Esophagus squamous epithelium (tissue), 5 donors: ENCODE results near the gene CDH13. TPM values are rescaled to one million over a fixed set of nuclear protein-coding genes. Genes with fewer than 3 reads are reported as not detected.

Source experiments
- DNase-seq: peaks from one replicate; lab custom pipeline; 2025; lab: John Stamatoyannopoulos, UW
- H3K27ac ChIP-seq, 4 donors: fragments of 200-600 bp; sonication (generic); one replicate each; pipeline ENCODE4 v1.5.1; 2016 to 2019; ENCODE audit warnings: mild to moderate bottlenecking in 1 of 4
- H3K27me3 ChIP-seq, 4 donors: fragments of 200-600 bp; sonication (generic); 1 replicate in 3 of 4; 2 replicates in 1 of 4; pipeline versions ENCODE4 v1.5.1 to v1.6.0; 2017 to 2021; ENCODE audit warnings: antibody characterized with exemption in 1 of 4
- H3K36me3 ChIP-seq, 3 donors: fragments of 200-600 bp; sonication (generic); one replicate each; pipeline ENCODE4 v1.5.1; 2016 to 2019
- H3K4me1 ChIP-seq, 3 donors: fragments of 200-600 bp; sonication (generic); one replicate each; pipeline ENCODE4 v1.5.1; 2017 to 2019
- H3K4me3 ChIP-seq, 4 donors: fragments of 200-600 bp; sonication (generic); 1 replicate in 3 of 4; 2 replicates in 1 of 4; pipeline ENCODE4 v1.5.1; 2016 to 2019; ENCODE audit warnings: mild to moderate bottlenecking in 2 of 4, moderate library complexity in 1 of 4
- H3K9me3 ChIP-seq, 3 donors: fragments of 200-600 bp; sonication (generic); one replicate each; pipeline ENCODE4 v1.5.1; 2016 to 2019
- POLR2A ChIP-seq, 4 donors: fragments of 450-650 bp; IDR thresholded peaks; one replicate each; pipeline ENCODE4 v1.6.1; 2017; ENCODE audit warnings: antibody characterized with exemption in 4 of 4, mild to moderate bottlenecking in 4 of 4, moderate library complexity in 3 of 4
- WGBS, 2 donors: methylation state at CpG; one replicate each; pipeline ENCODE4 v1.1.5; 2018; 5-methylcytosine and 5-hydroxymethylcytosine counted together
- intact Hi-C: fragments of 100-400 bp; cut with DNase I; formaldehyde crosslinking; loops from one replicate; pipeline ENCODE4 v1.15.0; 2022
- total RNA-seq, 4 donors: library from RNA; depleted of rRNA; stranded (reverse); fragments of >200 nt; gene quantifications; one replicate each; pipeline ENCODE4 v1.1.0, GENCODE V29; 2016
- TF ChIP-seq, protein P1 (sequence below), 6 experiments: fragments of 450-650 bp in 4 of 6; fragments of 200-600 bp in 2 of 6; sonication (generic) in 2 of 6; IDR thresholded peaks; one replicate each; pipeline ENCODE4 v1.5.1; 2016 to 2019; ENCODE audit warnings: antibody characterized with exemption in 6 of 6, mild to moderate bottlenecking in 4 of 6, moderate library complexity in 4 of 6
- donor health status: DM: yes; HTN: yes; CAD: no.

CDH13 gene
- total RNA-seq, 4 donors from 2014 or later, result 6.9 to 31.9 (median 21.1) TPM

DNA sequence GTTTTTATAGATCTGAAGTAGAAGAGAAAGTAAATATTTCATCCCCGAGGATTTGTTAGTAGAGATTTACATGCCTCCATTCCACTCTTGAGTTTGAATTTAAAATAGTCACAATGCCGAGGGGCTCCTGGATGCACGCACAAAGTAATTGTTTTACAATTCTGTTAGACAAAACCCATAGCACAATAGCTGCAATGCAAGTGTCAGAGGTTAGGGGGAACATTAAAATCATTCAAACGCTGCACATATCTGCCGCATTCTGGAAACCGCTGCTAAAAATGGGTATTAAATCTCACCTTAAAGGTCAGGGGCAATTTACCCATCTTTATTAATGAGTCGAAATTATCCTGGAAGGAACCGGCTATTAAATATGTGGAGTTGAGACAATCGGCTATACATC lies 652.5 kb downstream of the CDH13 start:
- H3K4me3 ChIP-seq, result no peak overlapping the region
- H3K9me3 ChIP-seq, result no peaks in the 10 kb centered on the region
- no peak for TF ChIP-seq POLR2A (IDR thresholded peaks at IDR 0.05)
- TF ChIP-seq, protein P1, sequence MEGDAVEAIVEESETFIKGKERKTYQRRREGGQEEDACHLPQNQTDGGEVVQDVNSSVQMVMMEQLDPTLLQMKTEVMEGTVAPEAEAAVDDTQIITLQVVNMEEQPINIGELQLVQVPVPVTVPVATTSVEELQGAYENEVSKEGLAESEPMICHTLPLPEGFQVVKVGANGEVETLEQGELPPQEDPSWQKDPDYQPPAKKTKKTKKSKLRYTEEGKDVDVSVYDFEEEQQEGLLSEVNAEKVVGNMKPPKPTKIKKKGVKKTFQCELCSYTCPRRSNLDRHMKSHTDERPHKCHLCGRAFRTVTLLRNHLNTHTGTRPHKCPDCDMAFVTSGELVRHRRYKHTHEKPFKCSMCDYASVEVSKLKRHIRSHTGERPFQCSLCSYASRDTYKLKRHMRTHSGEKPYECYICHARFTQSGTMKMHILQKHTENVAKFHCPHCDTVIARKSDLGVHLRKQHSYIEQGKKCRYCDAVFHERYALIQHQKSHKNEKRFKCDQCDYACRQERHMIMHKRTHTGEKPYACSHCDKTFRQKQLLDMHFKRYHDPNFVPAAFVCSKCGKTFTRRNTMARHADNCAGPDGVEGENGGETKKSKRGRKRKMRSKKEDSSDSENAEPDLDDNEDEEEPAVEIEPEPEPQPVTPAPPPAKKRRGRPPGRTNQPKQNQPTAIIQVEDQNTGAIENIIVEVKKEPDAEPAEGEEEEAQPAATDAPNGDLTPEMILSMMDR (IDR thresholded peaks at IDR 0.05), result no peak
- H3K4me1 ChIP-seq, result no peaks in the 10 kb centered on the region
- 87 to 91% methylated on average over 9 of the region's 9 CpGs for WGBS, 2 donors
- intact Hi-C loops, result no loop called here
- H3K27me3 ChIP-seq, result no peaks in the 10 kb centered on the region
- DNase-seq, result no peak
- H3K27ac ChIP-seq, result no peak overlapping the region
- no peaks in the 10 kb centered on the region for H3K36me3 ChIP-seq

DNA sequence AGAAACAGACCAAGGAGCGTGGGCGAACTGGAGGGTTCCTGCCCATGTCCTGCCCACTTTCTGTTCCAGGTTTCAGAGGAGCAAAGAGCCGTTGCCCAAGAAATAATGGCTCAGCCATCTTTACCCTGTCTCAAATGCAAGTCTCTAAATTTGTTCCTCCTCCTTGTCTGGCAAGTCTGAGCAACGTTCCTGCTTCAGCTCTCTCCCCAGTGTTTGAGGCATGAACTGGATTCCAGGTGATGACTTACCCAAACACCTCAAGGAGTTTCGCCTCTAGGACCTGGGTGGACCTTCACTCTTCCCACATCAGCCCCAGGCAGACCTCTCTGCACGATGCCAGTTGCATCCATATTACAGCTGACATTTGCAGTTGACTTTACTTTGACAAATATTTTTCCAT lies 659.2 kb downstream of the CDH13 start:
- Histone ChIP-seq H3K27me3 (no peaks in the 10 kb centered on the region), H3K9me3 (no peaks in the 10 kb centered on the region), H3K27ac (no peak overlapping the region), H3K4me1 (no peaks in the 10 kb centered on the region), H3K36me3 (no peaks in the 10 kb centered on the region), H3K4me3 (no peak overlapping the region)
- 69 to 71% methylated on average over 6 of the region's 6 CpGs for WGBS, 2 donors
- intact Hi-C loops, result no loop called here
- no peak for DNase-seq
- TF ChIP-seq, protein P1 (IDR thresholded peaks at IDR 0.05), result no peak
- TF ChIP-seq POLR2A (IDR thresholded peaks at IDR 0.05), result no peak

DNA sequence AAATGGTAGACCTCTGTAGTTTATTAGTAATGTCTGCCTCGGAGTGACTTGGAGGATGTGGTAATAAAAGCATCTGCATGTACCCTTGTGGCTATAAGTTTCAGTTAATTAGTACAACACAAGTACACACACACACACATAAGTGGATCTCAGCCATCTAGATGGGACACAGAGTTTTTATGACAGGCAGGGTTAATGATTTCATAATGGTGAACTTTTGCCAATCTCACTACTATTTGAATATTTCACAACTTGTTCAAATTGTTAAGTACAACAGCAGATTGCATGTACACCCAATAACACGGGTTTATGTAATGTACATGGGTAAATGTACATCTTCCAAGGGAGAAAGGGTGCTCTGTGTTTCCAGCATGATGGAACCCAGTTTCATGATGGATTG lies 669.7 kb downstream of the CDH13 start:
- no peak for TF ChIP-seq POLR2A (IDR thresholded peaks at IDR 0.05)
- Histone ChIP-seq H3K27ac (no peak overlapping the region), H3K36me3 (no peaks in the 10 kb centered on the region), H3K4me1 (no peaks in the 10 kb centered on the region), H3K4me3 (no peak overlapping the region), H3K27me3 (no peaks in the 10 kb centered on the region), H3K9me3 (no peaks in the 10 kb centered on the region)
- intact Hi-C loops, result no loop called here
- WGBS, 2 donors, result 73 to 76% methylated on average over 2 of the region's 2 CpGs
- no peak for DNase-seq

DNA sequence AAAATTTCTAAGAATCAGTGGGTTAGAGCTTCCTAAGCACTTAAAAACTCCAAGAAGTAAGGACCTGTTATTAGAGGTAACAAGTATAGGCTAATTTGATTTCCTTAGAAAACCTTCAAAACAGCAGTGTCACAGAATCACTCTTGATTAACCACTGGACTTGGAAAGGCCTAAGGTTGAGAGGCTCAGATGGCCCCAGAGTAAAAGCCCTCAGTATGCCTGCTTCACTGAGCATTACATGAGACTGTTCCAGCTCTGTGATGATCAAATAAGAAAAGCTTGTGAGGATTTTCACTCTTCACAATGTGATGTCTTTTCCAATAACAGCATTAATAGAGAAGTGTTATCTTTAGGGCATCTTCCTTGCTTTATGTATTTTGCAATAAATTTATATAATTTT lies 671.8 kb downstream of the CDH13 start:
- Histone ChIP-seq H3K4me1 (no peaks in the 10 kb centered on the region), H3K36me3 (no peaks in the 10 kb centered on the region), H3K9me3 (no peaks in the 10 kb centered on the region), H3K4me3 (no peak overlapping the region), H3K27me3 (no peaks in the 10 kb centered on the region), H3K27ac (no peak overlapping the region)
- DNase-seq, result no peak
- intact Hi-C loops, result no loop called here
- TF ChIP-seq, protein P1 (IDR thresholded peaks at IDR 0.05), result no peak
- TF ChIP-seq POLR2A (IDR thresholded peaks at IDR 0.05), result no peak

DNA sequence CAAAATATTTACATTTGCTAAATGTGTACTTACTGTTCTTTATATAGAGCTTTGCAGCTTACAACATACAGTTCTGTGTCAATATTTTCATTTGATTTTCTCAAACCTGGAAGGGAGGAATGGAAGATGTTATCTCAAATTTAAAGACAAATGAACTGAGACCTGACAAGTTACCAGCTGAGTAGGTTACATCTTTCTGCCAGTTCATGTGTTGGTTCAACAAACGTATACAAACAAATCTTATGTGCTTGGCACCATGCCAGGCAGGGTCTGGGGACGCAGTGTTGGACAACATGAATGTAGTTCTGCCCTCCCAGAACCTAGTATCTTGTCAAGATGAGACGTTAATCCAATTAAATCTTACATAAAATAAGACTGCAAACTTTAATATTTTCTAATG lies 673.6 kb downstream of the CDH13 start:
- Histone ChIP-seq H3K36me3 (no peaks in the 10 kb centered on the region), H3K9me3 (no peaks in the 10 kb centered on the region), H3K4me3 (no peak overlapping the region), H3K27ac (no peak overlapping the region), H3K27me3 (no peaks in the 10 kb centered on the region), H3K4me1 (no peaks in the 10 kb centered on the region)
- intact Hi-C loops, result no loop called here
- DNase-seq, result no peak
- 33 to 42% methylated on average over 3 of the region's 3 CpGs for WGBS, 2 donors
- TF ChIP-seq, protein P1 (IDR thresholded peaks at IDR 0.05), result no peak

DNA sequence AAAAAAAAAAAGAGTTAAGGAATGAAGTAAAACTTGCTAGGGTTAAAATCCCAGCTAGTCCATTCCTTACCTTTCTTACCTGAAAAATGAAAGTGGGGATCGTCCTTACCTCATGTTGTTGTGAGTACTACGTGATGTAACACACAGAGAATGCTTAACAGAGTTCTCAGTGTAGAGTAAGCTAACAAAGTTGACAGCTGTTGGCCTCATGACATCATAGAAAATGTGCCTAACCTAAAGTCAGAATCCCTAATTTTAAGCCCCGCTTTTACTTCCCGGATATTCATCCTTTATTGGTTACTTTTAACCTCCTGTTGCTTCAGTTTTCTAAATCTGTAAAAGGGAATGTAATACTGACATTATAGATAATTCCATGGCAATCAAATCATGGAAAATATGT lies 675.2 kb downstream of the CDH13 start:
- intact Hi-C loops, result no loop called here
- H3K27ac ChIP-seq, result no peak overlapping the region
- H3K4me1 ChIP-seq, result no peaks in the 10 kb centered on the region
- WGBS, 2 donors, result 41 to 70% methylated on average over 4 of the region's 4 CpGs
- no peaks in the 10 kb centered on the region for H3K9me3 ChIP-seq
- H3K27me3 ChIP-seq, result no peaks in the 10 kb centered on the region
- H3K4me3 ChIP-seq, result no peak overlapping the region
- TF ChIP-seq POLR2A (IDR thresholded peaks at IDR 0.05), result no peak
- no peak for DNase-seq
- H3K36me3 ChIP-seq, result no peaks in the 10 kb centered on the region
